ENCODE results near the gene NSD2.
"Not testable (repeated sequence)": the region's sequence is repeated elsewhere in the genome, so short reads cannot be mapped to it uniquely, and the experiment has no call there.

DNA sequence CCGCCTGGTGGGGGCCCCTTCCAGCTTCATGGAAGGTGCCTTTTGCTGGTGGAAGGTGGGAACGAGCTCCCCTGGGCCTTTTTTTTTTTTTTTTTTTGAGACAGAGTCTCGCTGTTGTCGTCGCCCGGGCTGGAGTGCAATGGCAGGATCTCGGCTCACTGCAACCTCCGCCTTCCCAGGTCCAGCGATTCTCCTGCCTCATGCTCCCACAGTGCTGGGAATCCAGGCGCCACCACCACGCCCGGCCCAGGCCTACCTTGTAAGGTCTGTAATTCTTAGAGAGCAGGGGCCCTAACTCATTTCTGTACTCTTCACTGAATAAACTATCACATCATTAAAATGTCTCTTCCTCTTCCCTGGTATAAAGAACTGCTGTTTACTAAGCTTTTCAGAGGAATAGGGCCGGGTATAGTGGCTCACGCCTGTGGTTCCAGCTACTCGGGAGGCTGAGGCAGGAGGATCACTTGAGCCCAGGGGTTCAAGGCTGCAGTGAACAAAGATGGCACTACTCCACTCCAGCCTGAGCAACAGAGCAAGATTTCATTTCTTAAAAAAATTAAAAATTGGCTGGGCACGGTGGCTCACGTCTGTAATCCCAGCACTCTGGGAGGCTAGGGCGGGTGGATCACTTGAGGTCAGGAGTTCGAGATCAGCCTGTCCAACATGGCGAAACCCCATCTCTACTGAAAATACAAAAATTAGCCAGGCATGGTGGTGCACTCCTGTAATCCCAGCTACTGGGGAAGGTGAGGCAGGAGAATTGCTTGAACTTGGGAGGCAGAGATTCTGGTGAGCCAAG is 122.7 kb downstream of the NSD2 start:
- not testable (repeated sequence) for TF ChIP-seq CTCF, POLR2AphosphoS5 (IDR thresholded peaks at IDR 0.05)

Data from suprapubic skin (tissue), 3 donors.